ENCODE data around the gene ZNF319.

Gene ZNF319

DNA sequence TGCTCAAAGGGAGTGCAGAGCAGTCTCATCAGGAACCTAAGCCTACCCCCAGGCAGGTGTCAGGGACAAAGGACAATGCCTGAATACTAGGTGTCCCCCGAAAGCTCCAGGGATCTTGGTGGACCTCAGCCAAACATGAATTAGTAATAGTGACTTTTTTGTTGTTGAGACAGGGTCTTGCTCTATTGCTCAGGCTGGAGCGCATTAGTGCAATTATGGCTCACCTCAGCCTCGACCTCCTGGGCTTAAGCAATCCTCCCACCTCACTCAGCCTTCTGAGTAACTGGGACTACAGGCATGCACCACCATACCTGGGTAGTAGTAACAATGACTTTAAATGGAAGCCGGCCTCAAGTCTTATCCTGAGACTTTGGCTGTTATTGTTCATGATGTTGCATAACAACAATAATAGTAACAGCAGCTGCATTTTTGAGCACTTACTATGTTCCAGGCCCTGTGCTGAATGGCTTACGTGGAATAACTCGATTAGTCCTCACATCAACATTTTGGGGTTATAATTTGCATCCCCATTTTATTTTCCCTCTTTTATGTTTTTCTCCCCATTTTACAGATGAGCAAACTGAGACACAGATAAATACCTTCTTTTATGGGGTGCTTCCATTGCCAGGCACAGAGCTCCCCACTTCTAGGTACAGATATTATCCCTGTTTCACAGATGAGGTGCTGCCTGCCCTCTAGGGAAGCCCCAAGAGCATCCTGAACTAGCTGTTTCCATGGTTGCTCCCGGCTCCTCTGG is 49.1 kb downstream of the ZNF319 start:
- FAIRE-seq = no peak

DNA sequence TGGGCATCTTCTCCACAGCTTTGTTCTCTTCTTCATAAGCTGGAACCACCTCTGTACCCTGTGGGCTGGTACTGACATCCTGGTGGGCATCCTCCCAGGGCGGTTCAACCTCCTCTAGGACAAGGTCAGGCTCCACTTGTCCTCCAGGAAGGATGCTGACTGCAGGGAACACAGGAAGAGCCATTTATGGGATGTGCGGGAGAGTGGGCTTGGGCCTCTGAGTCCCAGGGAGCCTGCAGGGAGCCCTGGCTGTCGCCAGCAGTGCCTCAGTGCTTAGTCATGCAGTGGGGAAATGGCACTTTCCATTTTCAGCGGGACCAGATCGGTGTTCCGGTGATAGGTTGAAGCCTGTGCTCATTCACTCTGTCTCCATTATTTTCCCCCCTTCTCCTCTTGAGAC is 50.1 kb downstream of the ZNF319 start:
- FAIRE-seq = no peak

DNA sequence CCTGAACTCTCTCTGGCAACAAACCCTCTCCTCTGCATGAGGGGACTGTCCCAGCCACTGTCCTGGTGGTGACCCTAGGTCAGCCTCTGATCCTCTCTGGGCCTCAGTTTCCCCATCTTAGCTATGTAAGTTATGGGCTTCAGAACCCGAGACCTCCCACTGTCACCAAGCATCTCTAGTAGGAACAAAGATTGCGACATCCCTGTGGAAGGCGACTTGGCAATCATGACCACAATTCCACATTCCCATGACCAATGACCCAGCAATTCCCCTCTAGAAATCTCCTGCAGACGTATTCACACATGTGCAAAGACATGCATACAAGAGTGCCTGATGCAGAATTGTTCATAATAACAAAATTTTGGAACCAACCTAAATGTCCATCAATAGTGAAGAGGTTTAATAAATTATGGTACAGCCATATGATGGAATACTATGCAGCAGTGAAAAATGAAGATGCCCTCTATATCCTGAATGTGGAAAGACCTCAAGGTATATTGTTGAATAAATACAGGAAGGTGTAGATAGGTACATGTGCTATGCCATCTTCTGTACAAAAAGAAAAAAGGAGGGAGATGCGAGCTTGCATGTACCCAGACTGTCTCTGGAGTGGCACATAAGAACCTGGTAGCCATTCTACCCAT is 50.8 kb downstream of the ZNF319 start:
- no peak for FAIRE-seq

DNA sequence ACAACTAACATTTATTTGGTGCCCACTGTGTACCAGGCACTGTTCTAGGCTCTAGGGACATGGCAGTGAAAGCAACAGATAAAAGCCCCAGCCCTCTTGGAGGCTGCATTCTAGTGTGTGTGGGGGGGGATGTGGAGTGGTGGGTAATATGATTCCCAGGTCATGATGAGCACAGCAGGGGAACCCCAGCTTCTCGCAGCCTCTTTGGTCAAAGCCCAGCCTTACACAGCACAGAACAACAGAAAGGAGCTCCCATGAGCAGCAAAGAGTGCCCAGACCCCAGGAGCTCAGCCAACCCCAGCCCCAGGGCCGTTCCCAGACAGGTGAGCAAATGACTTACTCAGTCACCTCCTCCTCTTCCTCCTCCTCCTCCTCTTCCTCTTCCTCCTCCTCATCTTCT is 51.5 kb downstream of the ZNF319 start:
- FAIRE-seq = no peak

DNA sequence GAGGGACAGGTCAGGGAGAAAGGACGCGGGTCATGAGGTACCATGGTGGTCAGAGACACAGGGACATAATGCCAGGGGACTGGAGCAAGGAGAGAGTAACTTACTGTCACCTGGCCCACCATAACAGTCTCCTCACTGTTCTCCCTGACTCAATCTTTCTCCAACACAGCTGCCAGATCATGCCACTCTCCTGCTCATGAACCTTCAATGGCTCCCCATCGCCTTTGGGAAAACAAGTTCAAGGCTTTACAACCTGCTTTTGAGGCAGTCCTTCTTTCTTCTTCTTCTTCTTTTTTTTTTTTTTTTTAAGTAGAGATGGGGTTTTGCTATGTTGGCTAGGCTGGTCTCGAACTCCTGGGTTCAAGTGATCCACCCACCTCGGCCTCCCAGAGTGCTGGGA is 52.4 kb downstream of the ZNF319 start:
- no peak for FAIRE-seq

DNA sequence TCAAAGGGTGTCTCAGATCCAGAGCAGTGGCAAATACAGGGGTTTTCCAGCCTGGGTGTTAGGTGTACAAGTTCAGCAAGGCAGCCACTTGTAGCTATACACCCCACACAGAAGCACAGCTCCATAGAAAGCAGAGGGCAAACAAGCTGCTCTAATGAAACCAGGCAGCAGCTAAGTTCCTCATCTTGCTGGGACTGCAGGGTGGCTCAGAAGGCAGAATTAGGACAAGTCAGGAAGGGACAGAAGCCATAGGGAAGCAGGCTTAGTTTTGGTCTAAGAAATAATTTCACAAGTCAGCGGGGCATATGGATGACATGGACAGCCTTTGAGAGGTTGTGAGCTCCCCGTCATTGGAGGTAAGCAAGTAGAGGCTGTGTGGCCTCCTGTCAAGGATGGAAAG is 53.2 kb downstream of the ZNF319 start:
- FAIRE-seq = no peak

DNA sequence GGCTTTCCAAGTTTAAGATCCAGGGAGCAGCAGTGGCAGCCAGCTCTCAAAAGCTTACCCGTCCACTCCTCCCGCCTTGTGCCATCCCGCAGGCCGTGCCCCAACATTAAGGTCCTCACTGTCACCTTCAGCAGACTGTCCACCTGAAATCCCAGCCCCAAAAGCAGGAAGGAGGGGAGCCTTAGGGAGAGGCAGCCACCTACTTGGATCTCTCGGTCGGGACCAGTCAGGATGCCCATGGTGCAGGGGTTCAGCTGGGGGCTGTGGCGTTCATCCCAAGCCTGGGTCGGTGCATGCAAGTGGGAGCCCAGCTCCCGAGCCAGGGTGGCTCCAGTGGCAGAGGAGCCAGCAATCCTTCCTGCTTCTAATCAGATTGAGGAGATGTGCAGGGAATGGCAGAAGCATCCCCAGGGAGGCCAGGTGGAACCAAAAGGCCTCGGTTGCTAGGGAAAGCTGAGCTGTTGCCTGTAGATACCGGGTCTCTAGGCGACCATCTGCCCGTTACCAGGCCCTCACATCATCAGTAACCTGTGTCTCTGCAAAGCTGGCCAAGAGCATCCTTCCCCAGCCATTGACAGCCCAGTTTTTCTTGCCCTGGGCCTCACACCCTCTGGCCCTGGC is 54.2 kb downstream of the ZNF319 start:
- no peak for FAIRE-seq

DNA sequence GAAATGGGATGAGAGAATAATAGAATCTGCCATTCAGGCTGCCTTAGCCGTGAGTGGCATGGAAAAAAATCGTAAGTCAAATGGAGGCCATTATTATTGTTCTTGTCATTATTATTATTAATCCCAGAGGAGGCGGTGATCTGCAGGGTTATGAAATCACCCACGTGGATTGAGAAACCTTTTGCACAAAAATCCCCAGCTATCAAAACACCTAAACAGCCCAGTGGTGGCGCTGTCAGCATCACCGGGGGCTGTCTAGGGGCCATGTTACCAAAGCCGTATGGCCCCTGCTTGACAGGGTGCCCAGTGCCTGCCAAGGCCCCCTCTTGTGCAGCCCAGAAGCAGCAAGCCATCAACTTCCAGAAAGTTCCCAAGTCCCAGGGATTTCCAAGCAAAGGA is 54.7 kb downstream of the ZNF319 start:
- FAIRE-seq = no peak

DNA sequence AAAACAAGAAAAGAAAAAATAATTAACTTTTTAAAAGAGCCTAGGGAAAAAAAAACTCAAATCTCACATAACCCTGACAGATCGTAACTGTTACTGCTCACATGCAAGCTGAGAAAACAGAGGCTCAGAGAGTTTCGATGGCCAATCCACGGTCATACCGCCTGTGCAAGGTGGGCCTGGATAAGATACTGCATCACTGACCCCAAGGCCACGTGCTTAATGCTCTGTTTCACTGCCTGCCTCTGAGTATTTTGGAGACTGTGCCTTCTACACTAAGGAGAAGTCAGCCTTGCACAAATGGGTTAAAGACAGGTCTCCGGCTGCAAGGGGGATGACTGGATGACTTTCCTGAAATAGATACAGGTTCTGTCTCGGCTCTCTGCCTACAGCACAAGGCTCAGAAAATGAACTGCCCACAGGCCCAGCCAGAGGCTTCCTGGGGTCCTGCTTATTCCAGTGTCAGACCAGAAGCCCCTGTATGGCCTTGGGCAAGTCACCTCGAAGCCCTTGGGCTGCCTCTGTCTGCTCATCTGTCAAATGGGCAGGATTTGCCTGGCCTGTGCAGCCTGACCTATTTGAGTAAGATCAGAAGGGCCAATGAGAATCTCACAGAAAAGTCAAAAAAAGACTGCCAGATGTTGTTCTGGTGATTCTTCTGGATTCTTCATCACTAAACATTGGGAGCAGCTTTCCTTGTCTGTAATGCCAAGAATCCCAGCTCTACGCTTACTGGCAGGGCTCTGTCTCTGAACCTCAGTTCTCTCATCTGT is 55.3 kb downstream of the ZNF319 start:
- FAIRE-seq = no peak
